Measurements from ENCODE around the gene BOLA3. TPM values are rescaled to one million over a fixed set of nuclear protein-coding genes. Genes with fewer than 3 reads are reported as not detected.

BOLA3 gene
- total and polyA plus RNA-seq, 2 donors (not counting 1 experiment from before 2014, with no cell fraction given), result 28.2 to 48.8 TPM

GRCh38 chr2:74119339-74119738 is 28.4 kb downstream of the BOLA3 start:
- no peaks in the 10 kb centered on the region for H3K79me2 ChIP-seq (ENCODE audit: control insufficient read depth, insufficient read depth, low read length)
- H3K27me3 ChIP-seq (ENCODE audit: control insufficient read depth, insufficient read depth, low read length), result no peaks in the 10 kb centered on the region
- TF ChIP-seq EZH2 (IDR thresholded peaks at IDR 0.05; ENCODE audit: low read length, missing control alignments) (no peak), CTCF (conservative IDR thresholded peaks at IDR 0.05 in 1 of 2, IDR thresholded peaks at IDR 0.05 in 1 of 2; ENCODE audit: low read depth in 1 of 2, low read length in 2 of 2) (peak in 1 of 2 donors; percentile 9)
- no peak overlapping the region for H3K4me3 ChIP-seq (replicated peaks in 1 of 4; ENCODE audit: control extremely low read depth in 1 of 4, insufficient read depth in 1 of 4, low read depth in 3 of 4, low read length in 4 of 4)
- no peak overlapping the region for H3K4me2 ChIP-seq (ENCODE audit: extremely low read depth, insufficient read depth, low read length)
- H2AFZ ChIP-seq (ENCODE audit: low read length), result no peak overlapping the region
- H3K27ac ChIP-seq (ENCODE audit: insufficient read depth, low read length), result no peak overlapping the region
- H4K20me1 ChIP-seq (ENCODE audit: control insufficient read depth, extremely low read depth, insufficient read depth, low read length), result no peaks in the 10 kb centered on the region
- no peak overlapping the region for H3K9ac ChIP-seq (ENCODE audit: insufficient read depth, low read length)
- H3K4me1 ChIP-seq (ENCODE audit: control insufficient read depth, extremely low read depth, insufficient read depth, low read length), result no peaks in the 10 kb centered on the region
- H3K9me3 ChIP-seq (ENCODE audit: control insufficient read depth, insufficient read depth, low read depth, low read length), result no peaks in the 10 kb centered on the region
- H3K36me3 ChIP-seq (ENCODE audit: control insufficient read depth, insufficient read depth, low read length), result no peaks in the 10 kb centered on the region
- peak; percentile 13 to 25 for DNase-seq (ENCODE audit: low read depth in 2 of 2)

GRCh38 chr2:74111380-74111779 is 36.3 kb downstream of the BOLA3 start:
- H3K79me2 ChIP-seq (ENCODE audit: control insufficient read depth, insufficient read depth, low read length), result no peaks in the 10 kb centered on the region
- no peak overlapping the region for H3K4me2 ChIP-seq (ENCODE audit: extremely low read depth, insufficient read depth, low read length)
- TF ChIP-seq CTCF (conservative IDR thresholded peaks at IDR 0.05 in 1 of 2, IDR thresholded peaks at IDR 0.05 in 1 of 2; ENCODE audit: low read depth in 1 of 2, low read length in 2 of 2) (no peak), EZH2 (IDR thresholded peaks at IDR 0.05; ENCODE audit: low read length, missing control alignments) (no peak)
- no peak for DNase-seq (ENCODE audit: low read depth in 2 of 2)
- no peaks in the 10 kb centered on the region for H4K20me1 ChIP-seq (ENCODE audit: control insufficient read depth, extremely low read depth, insufficient read depth, low read length)
- H3K9me3 ChIP-seq (ENCODE audit: control insufficient read depth, insufficient read depth, low read depth, low read length), result no peaks in the 10 kb centered on the region
- no peak overlapping the region for H3K27ac ChIP-seq (ENCODE audit: insufficient read depth, low read length)
- H3K9ac ChIP-seq (ENCODE audit: insufficient read depth, low read length), result no peak overlapping the region
- no peak overlapping the region for H2AFZ ChIP-seq (ENCODE audit: low read length)
- no peaks in the 10 kb centered on the region for H3K36me3 ChIP-seq (ENCODE audit: control insufficient read depth, insufficient read depth, low read length)
- H3K4me1 ChIP-seq (ENCODE audit: control insufficient read depth, extremely low read depth, insufficient read depth, low read length), result no peaks in the 10 kb centered on the region
- no peaks in the 10 kb centered on the region for H3K27me3 ChIP-seq (ENCODE audit: control insufficient read depth, insufficient read depth, low read length)
- no peak overlapping the region for H3K4me3 ChIP-seq (replicated peaks in 1 of 4; ENCODE audit: control extremely low read depth in 1 of 4, insufficient read depth in 1 of 4, low read depth in 3 of 4, low read length in 4 of 4)

- Histone ChIP-seq H4K20me1 (ENCODE audit: control insufficient read depth, extremely low read depth, insufficient read depth, low read length) (no peaks in the 10 kb centered on the region), H3K9me3 (ENCODE audit: control insufficient read depth, insufficient read depth, low read depth, low read length) (no peaks in the 10 kb centered on the region), H3K9ac (ENCODE audit: insufficient read depth, low read length) (no peak overlapping the region), H3K4me3 (replicated peaks in 1 of 4; ENCODE audit: control extremely low read depth in 1 of 4, insufficient read depth in 1 of 4, low read depth in 3 of 4, low read length in 4 of 4) (no peak overlapping the region), H3K27ac (ENCODE audit: insufficient read depth, low read length) (no peak overlapping the region), H3K79me2 (ENCODE audit: control insufficient read depth, insufficient read depth, low read length) (no peaks in the 10 kb centered on the region), H3K4me1 (ENCODE audit: control insufficient read depth, extremely low read depth, insufficient read depth, low read length) (no peaks in the 10 kb centered on the region), H3K36me3 (ENCODE audit: control insufficient read depth, insufficient read depth, low read length) (no peaks in the 10 kb centered on the region), H3K4me2 (ENCODE audit: extremely low read depth, insufficient read depth, low read length) (no peak overlapping the region), H3K27me3 (ENCODE audit: control insufficient read depth, insufficient read depth, low read length) (no peaks in the 10 kb centered on the region), H2AFZ (ENCODE audit: low read length) (no peak overlapping the region)
- TF ChIP-seq CTCF (conservative IDR thresholded peaks at IDR 0.05 in 1 of 2, IDR thresholded peaks at IDR 0.05 in 1 of 2; ENCODE audit: low read depth in 1 of 2, low read length in 2 of 2), result no peak
- no peak for TF ChIP-seq EZH2 (IDR thresholded peaks at IDR 0.05; ENCODE audit: low read length, missing control alignments)
- DNase-seq (ENCODE audit: low read depth in 2 of 2), result no peak
Measured at GRCh38 chr2:74110537-74110936, 37.2 kb downstream of the BOLA3 start.

Data from fibroblast of lung (primary cell).